Nephron (organoid): Measurements from ENCODE around the gene MAFG.

Experiments
- H3K27ac Mint-ChIP-seq, 3 experiments: 2 replicates each; pipeline ENCODE4 v1.8.0; 2020; ENCODE audit warnings: mixed read lengths in 3 of 3, mild to moderate bottlenecking in 2 of 3, moderate library complexity in 1 of 3
- H3K27me3 Mint-ChIP-seq: 2 replicates; pipeline ENCODE4 v1.8.0; 2021; ENCODE audit warnings: low read depth, mild to moderate bottlenecking, moderate library complexity, mixed read lengths
- H3K36me3 Mint-ChIP-seq: 2 replicates; pipeline ENCODE4 v1.8.0; 2020; ENCODE audit warnings: low read depth, mixed read lengths
- H3K4me1 Mint-ChIP-seq: 2 replicates; pipeline ENCODE4 v1.8.0; 2020; ENCODE audit warnings: mixed read lengths
- H3K4me3 Mint-ChIP-seq, 3 experiments: 2 replicates each; pipeline ENCODE4 v1.8.0; 2020; ENCODE audit warnings: mild to moderate bottlenecking in 3 of 3, mixed read lengths in 3 of 3, moderate library complexity in 2 of 3
- H3K9me3 Mint-ChIP-seq: 2 replicates; pipeline ENCODE4 v1.8.0; 2020; ENCODE audit warnings: mixed read lengths
- TF ChIP-seq, protein P1 (sequence below), 3 experiments: fragments of 200-600 bp; sonication (generic); IDR thresholded peaks; one replicate each; pipeline ENCODE4 v1.5.0; 2021; ENCODE audit warnings: antibody characterized with exemption in 3 of 3; ENCODE audit not compliant: unreplicated experiment in 3 of 3

MAFG gene

DNA sequence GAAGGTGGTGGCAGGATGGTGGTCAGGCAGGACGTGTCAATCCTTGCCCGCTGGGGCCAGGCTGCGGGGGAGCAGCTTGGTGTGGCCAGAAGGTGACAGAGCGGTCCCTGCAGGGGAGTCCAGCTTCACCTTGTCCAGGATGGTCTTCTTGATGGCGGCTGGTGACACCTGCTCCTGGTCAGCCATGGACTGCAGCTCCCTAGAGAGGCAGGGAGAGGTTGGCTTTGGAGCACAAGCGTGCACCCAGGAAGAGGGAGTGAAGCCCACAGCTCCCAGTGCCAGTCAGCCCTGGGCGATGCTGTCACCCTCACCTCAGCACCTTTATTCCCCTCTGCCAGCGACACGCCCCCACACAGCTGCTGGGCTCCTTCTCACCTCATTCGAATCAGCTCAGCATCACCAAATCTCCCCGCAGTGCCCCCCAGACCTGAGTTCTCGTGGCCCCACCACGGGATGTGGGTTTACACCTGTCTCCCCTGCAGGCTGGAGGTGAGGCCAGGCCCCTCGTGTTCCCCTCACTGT, 5.7 kb upstream of the MAFG start:
- Mint-ChIP-seq H3K9me3 (no peaks in the 10 kb centered on the region), H3K27ac (no peak overlapping the region), H3K27me3 (peaks cover 4% of the 10 kb centered on the region), H3K4me3 (peak overlapping the region; percentile 15 to 56 (median 56)), H3K4me1 (peaks cover 14% of the 10 kb centered on the region), H3K36me3 (peaks cover 3% of the 10 kb centered on the region)
- TF ChIP-seq, protein P1, sequence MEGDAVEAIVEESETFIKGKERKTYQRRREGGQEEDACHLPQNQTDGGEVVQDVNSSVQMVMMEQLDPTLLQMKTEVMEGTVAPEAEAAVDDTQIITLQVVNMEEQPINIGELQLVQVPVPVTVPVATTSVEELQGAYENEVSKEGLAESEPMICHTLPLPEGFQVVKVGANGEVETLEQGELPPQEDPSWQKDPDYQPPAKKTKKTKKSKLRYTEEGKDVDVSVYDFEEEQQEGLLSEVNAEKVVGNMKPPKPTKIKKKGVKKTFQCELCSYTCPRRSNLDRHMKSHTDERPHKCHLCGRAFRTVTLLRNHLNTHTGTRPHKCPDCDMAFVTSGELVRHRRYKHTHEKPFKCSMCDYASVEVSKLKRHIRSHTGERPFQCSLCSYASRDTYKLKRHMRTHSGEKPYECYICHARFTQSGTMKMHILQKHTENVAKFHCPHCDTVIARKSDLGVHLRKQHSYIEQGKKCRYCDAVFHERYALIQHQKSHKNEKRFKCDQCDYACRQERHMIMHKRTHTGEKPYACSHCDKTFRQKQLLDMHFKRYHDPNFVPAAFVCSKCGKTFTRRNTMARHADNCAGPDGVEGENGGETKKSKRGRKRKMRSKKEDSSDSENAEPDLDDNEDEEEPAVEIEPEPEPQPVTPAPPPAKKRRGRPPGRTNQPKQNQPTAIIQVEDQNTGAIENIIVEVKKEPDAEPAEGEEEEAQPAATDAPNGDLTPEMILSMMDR (IDR thresholded peaks at IDR 0.05; ENCODE audit: unreplicated experiment in 3 of 3), result no peak

DNA sequence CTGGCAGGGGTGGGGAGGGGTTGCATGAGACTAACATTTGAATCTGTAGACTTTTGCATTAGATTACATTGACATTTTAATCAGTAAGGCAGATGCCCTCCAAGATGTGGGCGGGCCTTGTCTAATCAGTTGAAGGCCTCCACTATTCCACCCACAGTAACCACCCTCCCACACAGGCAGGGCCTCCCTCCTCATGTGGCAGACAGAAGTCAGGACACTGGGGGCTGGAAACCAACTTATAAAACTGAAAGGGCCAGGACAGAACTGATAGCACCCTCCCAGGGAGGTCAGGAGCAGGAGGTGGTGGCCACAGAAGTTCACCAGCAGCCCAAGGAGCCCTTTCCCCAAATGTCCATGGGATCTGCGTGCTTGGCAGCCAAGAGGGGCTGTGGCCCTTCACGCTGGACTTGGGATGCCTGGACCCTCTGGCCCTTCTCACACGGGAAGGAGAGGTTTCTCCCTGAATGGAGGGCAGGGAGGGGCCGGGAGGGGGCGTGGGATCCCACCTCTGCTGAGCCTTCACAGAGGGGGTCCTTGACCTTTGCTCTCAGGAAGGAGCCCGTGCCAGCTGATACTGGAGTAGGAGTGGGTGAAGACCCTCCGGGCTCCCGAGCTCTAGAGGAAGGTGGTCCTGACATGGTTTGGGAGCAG, 4.9 kb upstream of the MAFG start:
- TF ChIP-seq, protein P1 (IDR thresholded peaks at IDR 0.05; ENCODE audit: unreplicated experiment in 3 of 3), result no peak
- H3K4me1 Mint-ChIP-seq, result peaks cover 6% of the 10 kb centered on the region
- no peaks in the 10 kb centered on the region for H3K9me3 Mint-ChIP-seq
- peaks cover 3% of the 10 kb centered on the region for H3K36me3 Mint-ChIP-seq
- H3K4me3 Mint-ChIP-seq, result peak overlapping the region in 2 of 3 experiments; percentile 47 to 56
- peaks cover 4% of the 10 kb centered on the region for H3K27me3 Mint-ChIP-seq
- H3K27ac Mint-ChIP-seq, result no peak overlapping the region

DNA sequence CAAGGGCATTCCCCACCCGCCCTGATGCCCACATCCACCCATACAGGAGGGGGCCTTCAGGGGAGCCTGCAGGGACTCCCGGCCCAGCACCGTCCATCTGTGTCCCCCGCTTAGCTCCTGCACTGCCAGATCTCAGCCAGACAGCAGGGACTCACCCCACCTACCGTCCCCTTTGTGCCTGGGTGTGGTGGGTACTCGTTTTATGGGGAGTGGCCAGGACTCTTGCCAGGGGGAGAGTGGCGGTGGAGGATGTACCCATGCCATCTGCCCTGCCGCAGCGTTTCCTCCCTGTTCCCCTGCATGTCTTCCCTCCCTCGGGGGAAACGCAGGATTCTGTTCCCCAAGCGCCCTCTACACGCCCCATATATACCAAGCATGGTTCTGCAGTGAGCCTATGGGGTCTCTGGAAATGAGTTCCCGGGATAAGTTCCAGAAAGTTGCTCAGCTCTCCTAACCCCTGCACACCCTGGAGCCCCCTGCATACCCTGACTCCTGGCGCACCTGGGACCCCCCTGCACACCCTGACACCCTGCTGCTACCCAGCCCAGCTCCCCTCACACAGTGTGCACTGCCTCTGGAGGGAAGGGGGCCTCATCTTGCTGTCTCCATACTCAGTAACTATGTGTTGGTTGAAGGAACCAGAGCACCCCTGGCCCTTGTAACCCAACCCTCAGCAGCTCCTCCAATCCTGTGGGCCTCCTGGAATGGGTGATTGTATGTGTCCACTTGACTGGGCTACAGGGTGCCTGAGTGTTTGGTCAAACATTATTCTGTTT, 4.2 kb upstream of the MAFG start:
- Mint-ChIP-seq H3K27ac (no peak overlapping the region), H3K4me3 (peak overlapping the region in 1 of 3 experiments; percentile 58), H3K4me1 (peaks cover 4% of the 10 kb centered on the region), H3K9me3 (no peaks in the 10 kb centered on the region), H3K27me3 (peaks cover 4% of the 10 kb centered on the region), H3K36me3 (peaks cover 3% of the 10 kb centered on the region)
- TF ChIP-seq, protein P1 (IDR thresholded peaks at IDR 0.05; ENCODE audit: unreplicated experiment in 3 of 3), result no peak

DNA sequence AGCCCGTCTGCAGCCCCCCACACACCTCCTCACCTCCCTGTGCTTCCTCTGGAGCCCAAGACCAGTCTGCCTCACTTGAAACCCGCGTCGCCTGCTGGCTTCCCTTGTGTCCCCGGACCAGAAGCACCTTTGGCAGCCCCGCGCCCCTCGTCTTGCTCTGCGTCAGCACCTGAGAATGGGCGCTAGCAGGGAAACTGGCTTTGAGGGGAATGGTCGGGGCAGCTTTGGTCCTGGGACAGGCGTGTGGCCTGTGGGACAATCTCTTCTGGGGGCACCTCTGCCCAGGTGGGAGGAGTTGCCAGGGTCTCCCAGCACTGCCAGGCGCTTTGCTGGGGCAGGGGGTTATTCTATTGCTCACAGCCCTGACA, 3.6 kb upstream of the MAFG start:
- peaks cover 4% of the 10 kb centered on the region for H3K27me3 Mint-ChIP-seq
- no peak overlapping the region for H3K27ac Mint-ChIP-seq
- H3K9me3 Mint-ChIP-seq, result no peaks in the 10 kb centered on the region
- H3K36me3 Mint-ChIP-seq, result peaks cover 3% of the 10 kb centered on the region
- TF ChIP-seq, protein P1 (IDR thresholded peaks at IDR 0.05; ENCODE audit: unreplicated experiment in 3 of 3), result no peak
- peaks cover 9% of the 10 kb centered on the region for H3K4me1 Mint-ChIP-seq
- H3K4me3 Mint-ChIP-seq, result peak overlapping the region in 2 of 3 experiments; percentile 60 to 64

DNA sequence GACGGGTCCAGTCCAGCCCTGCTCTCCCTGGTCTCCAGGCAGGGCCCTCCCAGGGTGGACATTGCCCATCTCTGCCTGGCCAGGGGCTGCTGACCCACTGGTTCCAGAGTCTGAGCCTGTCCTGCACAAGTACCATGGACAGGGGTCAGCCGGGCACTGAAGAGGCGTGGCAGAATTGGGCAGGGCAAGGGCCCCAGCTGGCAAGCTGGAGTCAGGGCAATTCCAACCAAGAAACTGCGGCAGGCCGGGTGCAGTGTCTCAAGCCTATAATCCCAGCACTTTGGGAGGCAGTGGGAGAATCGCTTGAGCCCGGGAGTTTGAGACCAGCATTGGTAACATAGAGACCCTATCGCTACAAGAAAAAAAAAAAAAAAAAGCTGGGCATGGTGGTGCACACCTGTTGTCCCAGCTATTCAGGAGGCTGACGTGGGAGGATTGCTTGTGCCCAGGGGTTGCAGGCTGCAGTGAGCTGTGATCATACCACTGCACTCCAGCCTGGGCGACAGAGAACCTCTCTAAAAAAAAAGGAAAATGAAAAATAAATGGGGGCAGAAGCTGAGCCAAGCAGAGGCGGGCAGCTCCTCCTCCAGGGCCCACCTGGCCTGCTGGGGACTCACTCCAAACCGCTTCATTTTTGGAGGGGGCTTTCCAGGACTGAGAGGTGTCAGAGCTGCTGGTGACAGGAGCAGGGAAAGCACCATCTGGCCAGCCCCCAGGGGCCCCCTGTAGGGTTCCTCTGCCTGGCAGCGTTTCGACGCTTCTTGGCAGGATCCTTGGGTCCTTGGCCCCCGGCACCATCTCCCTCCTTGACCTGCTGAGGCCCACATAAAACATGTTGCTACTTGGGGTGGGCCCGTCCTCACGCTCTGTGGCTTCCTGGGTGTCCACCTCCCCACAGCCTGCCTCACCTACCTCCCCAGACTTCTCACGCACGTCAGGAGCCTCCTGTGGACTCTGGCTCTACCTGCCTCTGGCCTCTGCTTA, 2.9 kb upstream of the MAFG start:
- H3K27me3 Mint-ChIP-seq, result peaks cover 4% of the 10 kb centered on the region
- H3K9me3 Mint-ChIP-seq, result no peaks in the 10 kb centered on the region
- peaks cover 13% of the 10 kb centered on the region for H3K4me1 Mint-ChIP-seq
- peaks cover 3% of the 10 kb centered on the region for H3K36me3 Mint-ChIP-seq
- TF ChIP-seq, protein P1 (IDR thresholded peaks at IDR 0.05; ENCODE audit: unreplicated experiment in 3 of 3), result no peak
- peak overlapping the region; percentile 60 to 64 (median 61) for H3K4me3 Mint-ChIP-seq
- no peak overlapping the region for H3K27ac Mint-ChIP-seq
